GM12892 (cell line): Measurements from ENCODE around the gene FRMD4B.

Experiments used
- POLR2A ChIP-seq: IDR thresholded peaks from 2 replicates; pipeline ENCODE4 v1.6.1; 2011; ENCODE audit warnings: low read depth, low read length, control low read depth
- POLR2AphosphoS5 ChIP-seq: IDR thresholded peaks from 2 replicates; pipeline ENCODE4 v1.6.1; 2011; ENCODE audit warnings: low read depth, low read length, control low read depth

- TF ChIP-seq POLR2A (no peak), POLR2AphosphoS5 (no peak)
Observed at GRCh38 chr3:69304396-69304795, 81.5 kb downstream of the FRMD4B start.
